HepG2 (cell line): ENCODE results near the gene SNX9. TPM values are rescaled to one million over a fixed set of nuclear protein-coding genes. Genes with fewer than 3 reads are reported as not detected.

ENCODE experiments used
- ATF6 ChIP-seq: sonication (generic); formaldehyde crosslinking; conservative IDR thresholded peaks from 2 replicates; pipeline ENCODE4 v1.4.0; 2020; ENCODE audit warnings: missing genetic modification reagents
- CC2D1A ChIP-seq: sonication (generic); formaldehyde crosslinking; IDR thresholded peaks from 2 replicates; pipeline ENCODE4 v1.8.1; 2023; ENCODE audit warnings: mild to moderate bottlenecking, missing genetic modification reagents
- FOXA1 ChIP-seq, 2 experiments: fragments of 450-650 bp in 1 of 2; sonication (generic) in 1 of 2; formaldehyde crosslinking in 1 of 2; IDR thresholded peaks; 2 replicates each; pipeline versions ENCODE4 v1.4.0 to v1.6.1; 2016 to 2020; ENCODE audit warnings: missing genetic modification reagents in 1 of 2
- IKZF5 ChIP-seq: IDR thresholded peaks from 2 replicates; pipeline ENCODE4 v1.6.1; 2018; ENCODE audit warnings: missing genetic modification reagents, mild to moderate bottlenecking, missing compliant biosample characterization
- IRF1 ChIP-seq: sonication (generic); formaldehyde crosslinking; IDR thresholded peaks from 2 replicates; pipeline ENCODE4 v1.4.0; 2020; ENCODE audit warnings: low read depth, mild to moderate bottlenecking, missing genetic modification reagents
- MXD4 ChIP-seq: IDR thresholded peaks from 2 replicates; pipeline ENCODE4 v1.6.1; 2016; ENCODE audit warnings: mild to moderate bottlenecking, missing biosample characterization, missing genetic modification reagents
- MYNN ChIP-seq: sonication (generic); formaldehyde crosslinking; IDR thresholded peaks from 2 replicates; pipeline ENCODE4 v1.4.0; 2020; ENCODE audit warnings: mild to moderate bottlenecking, low read depth, missing genetic modification reagents
- PPARG ChIP-seq: conservative IDR thresholded peaks from 2 replicates; pipeline ENCODE4 v1.6.1; 2016; ENCODE audit warnings: missing biosample characterization, missing genetic modification reagents
- SNAI1 ChIP-seq: sonication (generic); formaldehyde crosslinking; IDR thresholded peaks from 2 replicates; pipeline ENCODE4 v1.5.0; 2020; ENCODE audit warnings: mild to moderate bottlenecking, missing genetic modification reagents, borderline replicate concordance
- SRSF9 ChIP-seq: fragments of 200-400 bp; formaldehyde crosslinking; IDR thresholded peaks from 2 replicates; pipeline ENCODE4 v1.6.1; 2018; ENCODE audit warnings: borderline replicate concordance, mild to moderate bottlenecking, low read depth, low read length; ENCODE audit not compliant: insufficient read depth, poor library complexity, severe bottlenecking
- ZNF333 ChIP-seq: sonication (generic); formaldehyde crosslinking; IDR thresholded peaks from 2 replicates; pipeline ENCODE4 v1.4.0; 2020; ENCODE audit warnings: mild to moderate bottlenecking, missing genetic modification reagents, borderline replicate concordance
- ZNF441 ChIP-seq: sonication (generic); formaldehyde crosslinking; IDR thresholded peaks from 2 replicates; pipeline ENCODE4 v1.7.0; 2021; ENCODE audit warnings: missing genetic modification reagents, borderline replicate concordance
- ZNF546 ChIP-seq: sonication (generic); formaldehyde crosslinking; conservative IDR thresholded peaks from 2 replicates; pipeline ENCODE4 v1.8.1; 2023; ENCODE audit warnings: mild to moderate bottlenecking, missing genetic modification reagents
- ZNF574 ChIP-seq: sonication (generic); formaldehyde crosslinking; IDR thresholded peaks from 2 replicates; pipeline ENCODE4 v1.4.0; 2020; ENCODE audit warnings: missing genetic modification reagents
- ZNF782 ChIP-seq: sonication (generic); formaldehyde crosslinking; IDR thresholded peaks from 2 replicates; pipeline ENCODE4 v1.4.0; 2020; ENCODE audit warnings: missing genetic modification reagents, mild to moderate bottlenecking, borderline replicate concordance
- ZNF800 ChIP-seq: sonication (generic); formaldehyde crosslinking; IDR thresholded peaks from 2 replicates; pipeline ENCODE4 v1.4.0; 2020; ENCODE audit warnings: missing genetic modification reagents
- ZSCAN5A ChIP-seq: sonication (generic); formaldehyde crosslinking; IDR thresholded peaks from 2 replicates; pipeline ENCODE4 v1.8.0; 2022; ENCODE audit warnings: mild to moderate bottlenecking, missing genetic modification reagents, borderline replicate concordance
- polyA plus RNA-seq, 8 experiments: library from polyadenylated mRNA; depleted of rRNA in 3 of 8; stranded (reverse) in 7 of 8; unstranded in 1 of 8; fragments of >200 nt; fragmentation: Illumina TruSeq in 4 of 8; extraction: Trizol in 4 of 8; gene quantifications; 2 replicates each; pipeline versions ENCODE4 v1.2.1 to v1.2.3, GENCODE V29; 2011 to 2016; ENCODE audit warnings: low read depth in 4 of 8, missing spikeins in 1 of 8, mixed read lengths in 1 of 8; ENCODE audit not compliant: insufficient read depth in 1 of 8
- total RNA-seq, 5 experiments: library from RNA; depleted of rRNA; stranded (reverse); fragments of >200 nt; fragmentation: Illumina TruSeq; extraction: Trizol; gene quantifications; 2 replicates each; pipeline ENCODE4 v1.2.3, GENCODE V29; 2016; ENCODE audit warnings: low read depth in 1 of 5

The SNX9 gene
- total and polyA plus RNA-seq, 2 of the 13 experiments (the other 11 are each of a cell fraction or from before 2014, with no cell fraction given): 21.9 to 36.0 TPM

- TF ChIP-seq IKZF5 (CRISPR knock-in tag) (0 out of 2 replicates have a peak, but pooled peaks have one; percentile 16), PPARG (no peak), SRSF9 (no peak), CC2D1A (no peak), ZNF546 (no peak), MXD4 (CRISPR knock-in tag) (peak; percentile 40; the same call in 1 of the 2 replicates), ZNF574 (CRISPR knock-in tag) (0 out of 2 replicates have a peak, but pooled peaks have one; percentile 15), IRF1 (CRISPR knock-in tag) (no peak), ATF6 (no peak), ZNF333 (CRISPR knock-in tag) (peak; percentile 42; the same call in 1 of the 2 replicates), MYNN (no peak), ZNF782 (no peak; the same call in 1 of the 2 replicates), ZSCAN5A (CRISPR knock-in tag) (no peak), ZNF800 (no peak), FOXA1 (IDR thresholded peaks at IDR 0.05) (no peak), FOXA1 (CRISPR knock-in tag; IDR thresholded peaks at IDR 0.05) (no peak), ZNF441 (CRISPR knock-in tag) (peak; percentile 42), SNAI1 (CRISPR knock-in tag) (no peak)
Observed at GRCh38 chr6:157823528-157824370, 703 bp downstream of the SNX9 start (continued).
